T47D (cell line): ENCODE measurements around the gene PTP4A2.

Experiments used
- DNase-seq, 2 experiments: peaks; one replicate each; pipeline versions ENCODE4 v3.0.0 to v3.0.0-alpha.2; 2011 to 2012; ENCODE audit warnings: low read depth in 1 of 2, low spot score in 1 of 2
- JUND ChIP-seq: IDR thresholded peaks from 2 replicates; pipeline ENCODE4 v1.6.1; 2012; ENCODE audit warnings: low read depth
- in situ Hi-C: cut with HindIII; loops from 2 replicates; pipeline ENCODE4 v1.10.0; 2016; ENCODE audit warnings: low sequenced_read_pairs, low pct_unique_long_range_greater_than_20kb

PTP4A2 gene

DNA sequence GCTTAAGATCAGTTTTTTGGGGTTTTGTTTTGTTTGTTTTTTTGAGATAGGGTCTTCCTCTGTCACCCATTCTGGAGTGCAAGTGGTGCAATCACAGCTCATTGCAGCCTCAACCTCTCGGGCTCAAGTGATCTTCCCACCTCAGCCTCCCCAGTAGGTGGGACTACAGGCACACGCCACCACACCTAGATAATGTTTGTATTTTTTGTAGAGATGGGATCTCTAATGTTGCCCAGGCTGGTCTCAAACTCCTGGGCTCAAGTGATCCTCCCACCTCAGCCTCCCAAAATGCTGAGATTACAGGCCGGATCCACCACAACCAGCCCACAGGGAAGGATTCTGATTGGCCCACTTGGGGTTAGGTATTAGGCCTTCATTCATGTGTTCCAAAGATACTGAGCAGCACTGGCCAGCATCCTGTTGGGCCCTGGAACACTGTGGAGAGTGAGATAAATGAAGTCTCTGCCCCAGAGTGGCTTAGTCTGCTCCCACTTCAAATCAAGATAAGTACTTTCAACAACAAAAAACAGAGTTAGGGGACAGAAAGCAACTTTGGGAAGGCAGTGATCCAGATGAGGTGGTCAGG is 54.7 kb downstream of the PTP4A2 start:
- in situ Hi-C loops, result no loop called here
- no peak for DNase-seq
- no peak for TF ChIP-seq JUND

DNA sequence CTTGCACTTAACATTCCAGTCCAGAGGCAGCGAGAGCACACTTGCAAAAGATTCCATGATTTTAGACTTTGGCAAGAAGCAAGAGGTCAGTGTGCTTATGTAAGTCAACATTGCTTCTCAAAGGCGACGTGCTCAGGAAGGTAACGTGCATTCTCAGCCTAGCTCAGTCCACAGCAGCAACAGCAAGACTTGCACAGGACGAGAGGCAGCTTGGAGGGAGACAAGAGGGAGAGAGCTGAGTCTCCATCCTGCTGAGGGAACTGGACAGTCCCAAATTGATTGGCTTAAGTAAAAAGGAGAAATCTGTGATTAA is 56.5 kb downstream of the PTP4A2 start:
- DNase-seq, result peak; percentile 13 to 75
- in situ Hi-C loops, result no loop called here
- no peak for TF ChIP-seq JUND

DNA sequence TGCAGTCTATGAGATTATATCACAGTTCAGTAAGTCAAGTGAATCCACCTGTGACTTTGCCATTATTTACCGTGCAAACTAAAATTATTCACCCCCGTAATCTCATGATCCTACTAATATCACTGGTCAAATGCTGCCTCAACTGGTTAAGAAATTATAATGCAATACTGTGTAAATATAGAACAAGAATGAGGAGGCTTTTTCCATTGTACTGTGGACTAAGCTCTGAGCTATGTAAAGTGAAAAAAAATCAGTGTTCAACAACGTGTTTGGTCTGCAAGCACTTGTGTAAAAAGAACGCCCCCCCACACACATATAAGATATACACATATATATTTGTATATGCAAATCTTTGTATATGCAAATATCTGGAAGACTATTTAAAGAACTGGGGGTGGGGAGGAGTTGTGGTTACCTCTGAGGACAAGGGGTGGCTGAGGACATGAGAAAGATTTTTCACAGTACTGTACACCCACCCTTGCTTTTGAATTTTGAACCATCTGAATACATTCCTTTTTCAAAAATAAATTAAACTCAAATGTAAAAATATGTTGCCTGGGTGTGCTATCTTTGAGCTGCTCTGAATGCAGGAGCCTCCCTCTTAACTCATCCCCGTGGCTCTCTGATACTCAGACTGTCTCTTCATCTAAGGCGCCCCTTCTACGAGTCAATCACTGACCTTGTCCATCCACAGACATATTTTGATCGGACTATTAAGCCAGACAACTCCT is 57.0 kb downstream of the PTP4A2 start:
- in situ Hi-C loops, result no loop called here
- peak in 1 of 2 experiments; percentile 80 for DNase-seq
- peak; percentile 37; the same call in 1 of the 2 replicates for TF ChIP-seq JUND

DNA sequence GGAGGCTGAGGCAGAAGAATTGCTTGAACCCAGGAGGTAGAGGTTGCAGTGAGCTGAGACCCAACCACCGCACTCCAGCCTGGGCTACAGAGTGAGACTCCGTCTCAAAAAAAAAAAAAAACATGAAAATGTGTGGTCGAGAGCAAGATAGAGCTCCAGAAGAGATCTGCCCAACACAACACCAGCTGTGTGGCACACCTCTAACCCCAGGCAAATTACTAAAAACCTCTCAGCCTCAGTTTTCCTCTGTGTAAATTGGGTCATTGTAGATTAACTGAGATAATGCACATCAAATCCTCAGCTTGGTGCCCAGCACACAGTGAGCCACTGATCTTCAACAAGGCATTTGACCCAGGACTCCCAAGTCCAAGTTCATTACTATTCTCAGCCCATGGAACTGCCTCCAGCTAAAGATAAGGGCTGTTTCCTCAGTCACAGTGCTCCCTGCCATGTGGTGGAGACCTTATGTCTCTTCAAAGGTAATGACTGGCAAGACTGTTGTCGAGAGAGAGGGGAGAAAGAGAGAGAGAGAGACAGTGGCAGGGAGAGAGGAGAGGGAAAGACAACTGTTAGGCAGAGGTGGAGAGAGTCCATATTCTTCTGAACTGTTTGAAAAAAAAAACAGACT is 58.1 kb downstream of the PTP4A2 start:
- no peak for TF ChIP-seq JUND
- in situ Hi-C loops, result no loop called here
- DNase-seq, result peak in 1 of 2 experiments; percentile 77

DNA sequence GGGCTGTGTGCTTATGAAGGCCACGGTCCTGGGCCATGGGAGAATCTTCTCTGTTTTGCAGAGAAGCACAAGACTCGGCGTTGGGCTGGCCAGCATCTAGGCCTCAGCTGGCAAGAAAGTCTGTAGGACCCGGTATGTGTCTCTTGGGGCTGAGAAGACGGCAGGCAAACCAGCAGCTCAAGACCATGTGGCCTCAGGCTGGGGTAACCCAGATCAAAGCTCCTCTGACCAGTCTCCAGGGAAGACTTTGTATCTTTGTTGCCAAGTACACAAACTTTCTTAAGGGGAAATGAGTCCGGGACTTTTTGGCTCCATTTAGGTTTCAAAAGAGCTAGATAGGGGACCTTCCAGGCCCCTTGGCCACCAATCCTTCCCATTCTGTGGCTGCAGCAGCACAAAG is 60.1 kb downstream of the PTP4A2 start:
- no peak for TF ChIP-seq JUND
- in situ Hi-C loops, result no loop called here
- DNase-seq, result no peak

DNA sequence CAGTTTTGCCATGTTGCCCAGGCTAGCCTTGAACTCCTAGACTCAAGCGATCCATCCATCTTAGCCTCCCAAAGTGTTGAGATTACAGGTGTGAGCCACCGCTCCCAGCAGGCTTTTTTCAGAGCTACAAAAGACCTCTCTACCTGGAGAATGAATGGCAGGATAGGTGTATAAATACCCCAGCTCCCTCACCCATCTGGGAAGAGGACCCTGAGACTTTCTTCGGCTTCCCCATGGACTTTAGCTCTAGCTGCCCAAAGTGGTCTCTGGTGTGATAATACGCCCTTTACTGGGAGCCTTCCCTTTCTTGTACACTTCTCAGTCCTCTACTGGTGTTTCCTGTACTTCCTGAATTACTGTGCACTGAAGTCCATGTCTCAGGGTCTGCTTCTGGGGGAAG is 60.6 kb downstream of the PTP4A2 start:
- DNase-seq, result no peak
- TF ChIP-seq JUND, result no peak
- in situ Hi-C loops, result no loop called here

DNA sequence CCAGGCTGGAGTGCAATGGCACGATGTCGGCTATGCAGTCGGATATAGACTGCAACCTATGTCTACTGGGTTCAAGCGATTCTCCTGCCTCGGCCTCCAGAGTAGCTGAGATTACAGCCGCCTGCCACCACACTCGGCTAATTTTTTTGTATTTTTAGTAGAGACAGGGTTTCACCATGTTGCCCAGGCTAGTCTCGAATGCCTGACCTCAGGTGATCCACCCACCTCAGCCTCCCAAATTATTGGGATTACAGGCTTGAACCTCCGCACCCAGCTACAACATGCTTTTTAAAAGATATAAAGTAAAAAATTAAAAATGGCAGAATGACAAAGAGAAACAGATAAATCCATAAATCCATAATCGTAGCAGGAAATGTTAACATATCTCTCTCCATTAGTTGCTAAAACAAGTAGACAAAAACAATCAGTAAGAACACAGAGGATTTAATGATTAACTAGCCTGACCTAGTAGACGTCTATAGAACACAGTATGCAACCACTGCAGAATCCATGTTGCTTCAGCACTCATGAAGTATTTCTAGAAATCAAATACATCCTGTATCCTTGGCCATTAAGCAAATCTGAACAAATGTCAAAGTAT is 62.4 kb downstream of the PTP4A2 start:
- no peak for TF ChIP-seq JUND
- in situ Hi-C loops, result no loop called here
- DNase-seq, result no peak

DNA sequence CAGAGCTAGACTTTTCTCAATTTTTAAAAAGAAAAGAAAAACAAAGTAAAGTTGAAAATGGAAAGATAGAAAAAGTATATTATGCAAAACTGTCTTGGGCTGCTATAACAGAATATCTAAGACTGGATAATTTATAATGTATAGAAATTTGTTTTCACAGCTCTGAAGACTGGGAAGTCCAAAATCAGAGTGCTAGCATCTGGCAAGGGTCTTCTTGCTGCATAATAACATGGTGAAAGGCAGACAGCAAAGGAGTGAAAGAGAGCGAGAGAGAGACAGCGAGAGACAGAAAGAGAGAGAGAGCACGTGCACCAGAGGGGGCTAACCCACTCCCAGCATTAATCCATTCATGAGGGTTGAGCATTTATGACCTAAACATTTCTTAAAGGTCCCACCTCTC is 63.2 kb downstream of the PTP4A2 start:
- no peak for TF ChIP-seq JUND
- in situ Hi-C loops, result no loop called here
- no peak for DNase-seq

DNA sequence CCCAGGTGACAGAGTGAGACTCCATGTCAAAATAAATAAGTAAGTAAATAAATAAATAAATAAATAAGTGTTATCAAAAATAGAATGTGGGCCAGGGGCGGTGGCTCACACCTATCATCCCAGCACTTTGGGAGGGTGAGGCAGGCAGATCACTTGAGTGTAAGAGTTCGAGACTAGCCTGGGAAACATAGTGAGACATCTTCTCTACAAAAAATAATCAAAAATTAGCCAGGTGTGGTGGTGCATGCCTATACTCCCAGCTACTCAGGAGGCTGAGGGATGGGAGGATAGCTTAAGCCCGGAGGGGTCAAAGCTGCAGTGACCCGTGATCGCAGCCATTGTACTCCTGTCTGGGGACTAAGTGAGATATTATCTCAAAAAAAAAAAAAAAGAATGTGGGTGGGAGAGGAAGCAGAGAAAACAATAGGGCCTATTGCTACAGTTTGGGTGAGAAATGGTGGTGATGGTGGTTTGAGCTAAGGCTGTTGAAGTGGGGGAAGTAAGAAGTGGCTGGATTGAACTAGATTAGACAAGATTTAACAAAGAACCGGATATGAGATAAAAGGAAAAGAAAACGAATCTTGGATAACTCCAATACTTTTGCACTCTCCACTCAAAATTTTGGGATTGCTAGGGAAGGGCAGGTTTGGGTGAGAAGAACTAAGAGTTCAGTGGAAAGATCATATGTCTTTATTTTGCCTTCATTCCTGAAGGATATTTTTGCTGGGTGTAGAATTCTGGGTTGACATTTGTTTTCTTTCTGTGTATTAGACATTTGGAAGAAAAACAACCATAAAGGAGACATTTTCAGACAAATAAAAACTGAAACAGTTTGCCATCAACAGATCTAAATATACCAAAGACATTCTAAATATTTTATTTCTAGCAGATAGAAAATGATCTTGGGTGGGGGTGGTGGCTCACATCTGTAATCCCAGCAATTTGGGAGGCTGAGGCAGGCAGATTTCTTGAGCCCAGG is 65.2 kb downstream of the PTP4A2 start:
- TF ChIP-seq JUND, result no peak
- in situ Hi-C loops, result no loop called here
- no peak for DNase-seq

DNA sequence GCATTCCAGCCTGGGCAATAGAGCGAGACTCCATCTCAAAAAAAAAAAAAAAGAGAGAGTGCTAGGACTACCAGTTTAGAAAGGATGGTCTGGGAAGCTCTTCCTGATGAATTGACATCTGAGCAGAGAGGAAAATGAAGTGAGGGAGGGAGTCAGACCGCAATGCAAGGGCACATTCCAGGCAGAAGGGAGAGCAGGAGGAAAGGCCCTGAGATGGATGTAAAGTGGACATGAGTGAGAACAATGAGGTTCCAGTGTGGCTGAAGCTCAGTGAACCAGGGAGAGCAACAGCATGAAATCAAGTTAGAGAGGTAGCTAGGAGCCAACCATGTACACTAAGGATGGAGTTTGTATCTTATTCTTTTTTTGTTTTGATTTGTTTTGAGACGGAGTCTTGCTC is 66.5 kb downstream of the PTP4A2 start:
- no peak for TF ChIP-seq JUND
- DNase-seq, result no peak
- in situ Hi-C loops, result no loop called here

DNA sequence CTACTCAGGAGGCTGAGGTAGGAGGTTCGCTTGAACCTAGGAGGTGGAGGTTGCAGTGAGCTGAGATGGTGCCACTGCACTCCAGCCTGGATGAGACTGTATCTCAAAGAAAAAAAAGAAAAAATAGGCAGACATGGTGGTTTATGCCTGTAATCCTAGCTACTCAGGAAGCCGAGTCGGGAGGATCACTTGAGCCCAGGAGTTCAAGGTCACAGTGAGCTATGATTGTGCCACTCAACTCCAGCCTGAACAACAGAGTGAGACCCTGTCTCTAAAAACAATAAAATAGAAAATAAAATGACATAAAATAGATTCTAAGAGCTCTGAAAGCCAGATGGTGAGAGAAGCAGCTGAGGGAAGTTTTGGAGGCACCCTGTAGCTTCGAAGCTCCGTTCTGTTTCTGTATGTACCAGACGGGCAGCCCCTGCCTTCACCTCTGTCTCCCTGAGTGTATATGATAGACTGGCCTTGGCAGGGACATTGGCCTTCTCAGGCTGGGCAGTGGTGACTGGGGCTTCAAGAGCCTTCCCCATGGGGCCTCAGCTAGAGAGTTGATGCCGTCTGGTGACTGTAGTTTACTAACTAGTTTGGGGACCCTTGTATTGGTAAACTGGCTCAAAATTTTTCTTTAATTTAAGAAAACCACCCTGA is 68.0 kb downstream of the PTP4A2 start:
- no peak for DNase-seq
- in situ Hi-C loops, result no loop called here
- no peak for TF ChIP-seq JUND

DNA sequence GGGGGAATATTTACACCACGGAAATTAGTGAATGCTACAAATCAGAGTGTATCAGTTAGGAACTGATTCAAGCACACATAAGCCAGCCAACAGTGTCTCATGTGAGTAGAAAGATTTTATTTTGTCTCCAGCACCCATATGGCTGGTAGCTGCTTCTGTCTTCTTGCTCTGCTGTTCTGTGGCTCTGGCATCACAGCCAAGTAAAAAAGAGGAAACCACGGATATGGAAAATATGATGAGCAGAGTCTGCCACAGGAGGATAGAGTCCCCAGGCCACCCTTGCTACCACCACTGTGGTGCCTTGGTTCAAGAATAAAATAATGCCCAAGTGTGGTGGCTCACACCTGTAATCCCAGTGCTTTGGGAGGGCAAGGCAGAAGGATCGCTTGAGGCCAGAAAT is 68.7 kb downstream of the PTP4A2 start:
- in situ Hi-C loops, result no loop called here
- no peak for TF ChIP-seq JUND
- DNase-seq, result no peak
